ENCODE results near the gene RPS17. TPM values are rescaled to one million over a fixed set of nuclear protein-coding genes. Genes with fewer than 3 reads are reported as not detected.

RPS17 gene
- total and polyA plus RNA-seq, 2 donors (not counting 1 experiment from before 2014, with no cell fraction given), result 2,297 to 5,877 TPM

DNA sequence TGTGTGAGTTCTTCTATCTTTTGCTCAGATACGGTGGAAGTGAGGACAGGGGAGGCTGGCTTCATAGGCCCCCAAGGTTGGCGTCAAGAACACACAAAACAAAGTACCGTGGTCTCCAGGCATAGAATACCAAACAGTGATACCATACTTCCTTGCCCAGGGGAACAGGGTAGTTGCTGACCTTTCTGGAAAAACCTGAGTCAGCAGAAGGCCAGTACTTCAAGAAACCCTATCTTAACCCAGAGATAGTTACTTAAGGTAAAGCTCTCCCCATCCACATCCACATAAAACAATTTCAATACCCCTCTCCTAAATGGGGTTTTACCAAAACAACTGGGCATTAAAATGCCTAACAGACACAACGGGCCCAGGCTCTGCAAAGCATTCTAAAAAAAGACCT, 29.6 kb upstream of the RPS17 start:
- H3K27me3 Mint-ChIP-seq, result peaks cover 51% of the 10 kb centered on the region
- intact Hi-C loops (cut with micrococcal nuclease), result no loop called here
- no peaks in the 10 kb centered on the region for H3K9me3 Mint-ChIP-seq (ENCODE audit: insufficient read depth)
- Histone ChIP-seq H3K4me1 (ENCODE audit: control insufficient read depth in 2 of 2, insufficient read depth in 2 of 2, low read length in 2 of 2) (no peaks in the 10 kb centered on the region), H3K27ac (ENCODE audit: low read length in 2 of 2) (no peak overlapping the region), H2AFZ (ENCODE audit: insufficient read depth, low read depth, low read length, poor library complexity, severe bottlenecking) (no peak overlapping the region), H4K20me1 (ENCODE audit: control insufficient read depth, insufficient read depth, low read length, poor library complexity, severe bottlenecking) (no peaks in the 10 kb centered on the region), H3K4me3 (ENCODE audit: control extremely low read depth in 1 of 5, extremely low read depth in 1 of 5, insufficient read depth in 1 of 5, low read depth in 2 of 5, low read length in 4 of 5) (no peak overlapping the region), H3K27me3 (replicated peaks in 1 of 4; ENCODE audit: control extremely low read depth in 1 of 4, control insufficient read depth in 3 of 4, insufficient read depth in 4 of 4, low read length in 3 of 4) (peaks cover 0 to 23% (median 6%) of the 10 kb centered on the region in 4 experiments), H3K9me3 (ENCODE audit: control extremely low read depth in 1 of 3, control insufficient read depth in 2 of 3, insufficient read depth in 1 of 3, low read length in 2 of 3) (no peaks in the 10 kb centered on the region), H3K9ac (ENCODE audit: low read length) (no peak overlapping the region), H3K4me2 (replicated peaks; ENCODE audit: low read depth, low read length, poor library complexity, severe bottlenecking) (no peak overlapping the region), H3K36me3 (replicated peaks in 1 of 2; ENCODE audit: control extremely low read depth in 1 of 2, control insufficient read depth in 1 of 2, extremely low read depth in 1 of 2, insufficient read depth in 2 of 2, low read length in 1 of 2) (no peaks in the 10 kb centered on the region), H3K79me2 (ENCODE audit: control insufficient read depth, insufficient read depth, low read length) (no peaks in the 10 kb centered on the region)
- TF ChIP-seq EZH2 (IDR thresholded peaks at IDR 0.05; ENCODE audit: borderline replicate concordance, insufficient read depth, low read depth, low read length, poor library complexity, severe bottlenecking) (no peak), CTCF (IDR thresholded peaks at IDR 0.05) (no peak)
- ChIA-PET POLR2A (no interaction called here), CTCF (interaction anchor here (1.1 kb wide), 2 partner anchors 39 to 431 kb away, joined by 3 read pairs; no protein-coding TSS in a partner anchor)
- DNase-seq (no peak), ATAC-seq (ENCODE audit: low read depth) (no peak)
- WGBS (ENCODE audit: insufficient coverage), result 71% methylated on average over 1 of the region's 4 CpGs
- H3K27ac Mint-ChIP-seq, result no peak overlapping the region
- no peak overlapping the region for H3K4me3 Mint-ChIP-seq
- H3K4me1 Mint-ChIP-seq, result no peaks in the 10 kb centered on the region

DNA sequence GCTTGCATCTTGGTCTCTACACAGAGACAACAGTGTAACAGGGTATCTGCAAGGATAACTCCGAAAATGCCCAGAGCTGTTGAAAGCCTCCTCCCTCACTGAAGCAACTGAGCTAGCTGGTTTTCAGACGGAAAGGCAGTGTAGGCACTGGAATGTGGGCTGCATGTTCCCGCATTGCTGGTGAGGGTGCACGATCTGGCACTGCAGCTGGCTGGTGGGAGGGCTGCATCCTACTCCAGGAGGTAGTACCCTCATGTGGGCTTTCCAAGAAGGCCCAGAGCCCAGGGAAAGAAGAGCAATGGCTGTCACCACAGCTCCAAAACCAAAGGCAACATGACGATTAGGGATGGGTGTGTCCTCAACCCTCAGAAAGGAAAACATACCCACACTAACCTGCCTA, 28.7 kb upstream of the RPS17 start:
- Mint-ChIP-seq H3K9me3 (ENCODE audit: insufficient read depth) (no peaks in the 10 kb centered on the region), H3K4me3 (no peak overlapping the region), H3K4me1 (no peaks in the 10 kb centered on the region), H3K27ac (no peak overlapping the region), H3K27me3 (peaks cover 52% of the 10 kb centered on the region)
- no peak overlapping the region for H3K4me2 ChIP-seq (replicated peaks; ENCODE audit: low read depth, low read length, poor library complexity, severe bottlenecking)
- H3K36me3 ChIP-seq (replicated peaks in 1 of 2; ENCODE audit: control extremely low read depth in 1 of 2, control insufficient read depth in 1 of 2, extremely low read depth in 1 of 2, insufficient read depth in 2 of 2, low read length in 1 of 2), result no peaks in the 10 kb centered on the region
- no peaks in the 10 kb centered on the region for H4K20me1 ChIP-seq (ENCODE audit: control insufficient read depth, insufficient read depth, low read length, poor library complexity, severe bottlenecking)
- POLR2A ChIA-PET, result no interaction called here
- no peak overlapping the region for H3K27ac ChIP-seq (ENCODE audit: low read length in 2 of 2)
- H3K27me3 ChIP-seq (replicated peaks in 1 of 4; ENCODE audit: control extremely low read depth in 1 of 4, control insufficient read depth in 3 of 4, insufficient read depth in 4 of 4, low read length in 3 of 4), result peaks cover 0 to 16% (median 6%) of the 10 kb centered on the region in 4 experiments
- DNase-seq, result no peak
- no peak overlapping the region for H3K4me3 ChIP-seq (ENCODE audit: control extremely low read depth in 1 of 5, extremely low read depth in 1 of 5, insufficient read depth in 1 of 5, low read depth in 2 of 5, low read length in 4 of 5)
- no peaks in the 10 kb centered on the region for H3K9me3 ChIP-seq (ENCODE audit: control extremely low read depth in 1 of 3, control insufficient read depth in 2 of 3, insufficient read depth in 1 of 3, low read length in 2 of 3)
- TF ChIP-seq CTCF (IDR thresholded peaks at IDR 0.05) (no peak), EZH2 (IDR thresholded peaks at IDR 0.05; ENCODE audit: borderline replicate concordance, insufficient read depth, low read depth, low read length, poor library complexity, severe bottlenecking) (no peak)
- WGBS (ENCODE audit: insufficient coverage), result 96% methylated on average over 5 of the region's 5 CpGs
- no peak for ATAC-seq (ENCODE audit: low read depth)
- H2AFZ ChIP-seq (ENCODE audit: insufficient read depth, low read depth, low read length, poor library complexity, severe bottlenecking), result no peak overlapping the region
- CTCF ChIA-PET, result interaction anchor here (1.1 kb wide), 1 partner anchor 431 kb away, joined by 3 read pairs; no protein-coding TSS in a partner anchor
- H3K79me2 ChIP-seq (ENCODE audit: control insufficient read depth, insufficient read depth, low read length), result no peaks in the 10 kb centered on the region
- no peaks in the 10 kb centered on the region for H3K4me1 ChIP-seq (ENCODE audit: control insufficient read depth in 2 of 2, insufficient read depth in 2 of 2, low read length in 2 of 2)
- intact Hi-C loops (cut with micrococcal nuclease), result no loop called here
- H3K9ac ChIP-seq (ENCODE audit: low read length), result no peak overlapping the region

All from B cell (primary cell).